Posterior cingulate gyrus (tissue), 11 donors: ENCODE data around the gene SF1.

Experiments used
- DNase-seq, 10 donors: peaks; one replicate each; pipeline versions ENCODE4 v3.0.0 to v3.0.0-alpha.2; 2020 to 2021; ENCODE audit warnings: mixed read lengths in 3 of 10
- intact Hi-C: fragments of 100-400 bp; cut with DNase I; formaldehyde crosslinking; loops from one replicate; pipeline ENCODE4 v1.15.1; 2023

The SF1 gene

DNA sequence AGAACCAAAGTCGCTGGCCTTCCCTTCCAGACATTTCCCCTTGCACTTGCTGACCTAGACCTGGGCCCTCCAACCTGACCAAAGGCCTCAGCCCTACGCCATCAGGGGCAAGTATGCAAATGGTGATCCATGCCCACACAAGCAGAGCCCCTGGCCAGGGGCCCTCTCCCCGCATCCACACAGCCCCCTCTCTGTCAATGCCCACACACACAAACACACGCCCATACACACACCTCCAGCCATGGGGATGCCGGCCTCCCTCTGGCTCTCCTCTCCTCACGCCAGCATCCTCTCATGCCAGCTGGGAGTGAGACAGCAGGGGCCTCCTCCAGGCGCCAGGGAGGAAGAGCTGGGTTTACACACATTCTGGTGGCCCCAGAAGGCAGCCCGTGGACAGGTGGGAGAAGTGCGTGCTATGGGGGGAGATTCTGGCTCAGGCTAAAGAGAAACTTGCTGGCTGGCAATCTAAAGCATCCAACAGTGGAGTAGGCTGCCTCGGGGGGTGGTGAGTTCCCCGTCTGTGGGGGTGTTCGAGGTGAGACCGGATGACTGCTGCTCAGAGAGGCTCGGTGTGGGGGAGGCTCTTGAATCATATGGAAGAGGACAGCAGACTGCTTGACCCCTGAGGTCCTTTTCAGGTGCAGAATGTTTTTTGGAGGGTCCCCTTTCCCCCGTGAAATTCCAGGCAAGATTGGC lies 60.1 kb downstream of the SF1 start:
- DNase-seq = peak in 7 of 10 donors; percentile 35 to 92 (median 58)
- intact Hi-C loops = no loop called here

DNA sequence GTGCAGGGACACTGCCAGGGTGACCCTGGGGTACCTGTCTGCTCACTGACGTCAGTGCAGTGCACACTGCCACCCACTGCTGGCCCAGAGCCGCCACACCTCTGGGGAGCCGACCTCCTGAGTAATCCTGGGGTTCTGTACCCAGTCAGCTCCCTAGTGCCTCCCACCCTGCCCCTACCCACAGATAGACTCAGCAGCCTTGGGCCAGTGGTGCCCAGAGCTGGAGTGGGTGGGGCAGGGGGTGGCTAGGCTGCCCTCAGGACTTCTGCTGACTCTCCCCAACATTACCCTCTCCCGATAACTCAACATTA lies 61.1 kb downstream of the SF1 start:
- peak in 2 of 10 donors; percentile 55 to 61 for DNase-seq
- intact Hi-C loops = no loop called here

DNA sequence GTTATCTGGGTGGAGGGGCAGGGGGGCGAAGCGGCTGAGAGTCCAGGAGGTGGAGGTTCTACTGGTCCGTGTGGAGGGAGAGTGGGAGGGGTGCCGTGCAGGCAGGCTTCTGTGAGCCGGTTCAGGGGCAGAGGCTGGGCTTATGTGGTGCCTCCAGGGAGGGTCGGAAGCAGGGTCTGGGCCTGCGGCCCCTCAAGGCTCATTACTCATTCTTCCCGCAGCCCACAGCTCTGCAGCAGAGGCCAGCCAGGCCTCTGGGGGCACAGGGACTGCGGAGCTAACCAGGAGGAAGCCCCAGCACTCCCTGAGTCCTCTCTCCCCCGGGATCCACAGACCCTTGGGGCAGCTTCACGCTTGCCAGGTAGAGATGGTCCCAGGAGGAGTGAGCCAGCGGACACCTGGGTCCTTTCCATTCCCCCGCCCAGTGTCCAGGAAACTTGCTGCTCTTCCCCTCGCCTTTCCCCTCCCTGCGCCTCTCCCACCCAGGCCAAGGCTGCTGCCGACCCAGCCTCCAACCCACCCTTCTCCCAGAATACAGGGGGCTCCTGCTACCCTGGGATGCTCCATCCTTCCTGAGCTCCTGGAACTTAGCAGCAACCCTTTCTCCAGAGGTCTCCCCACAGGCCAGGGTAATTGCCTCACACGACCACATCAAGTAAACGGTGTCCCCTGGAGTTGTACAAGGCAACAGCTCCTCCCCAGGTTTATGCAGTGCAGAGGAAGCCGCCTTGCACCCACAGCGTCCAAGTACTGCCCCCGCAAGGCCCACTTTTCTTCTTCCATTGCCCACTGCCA lies 61.7 kb downstream of the SF1 start:
- DNase-seq = peak in 2 of 10 donors; percentile 77 to 81

DNA sequence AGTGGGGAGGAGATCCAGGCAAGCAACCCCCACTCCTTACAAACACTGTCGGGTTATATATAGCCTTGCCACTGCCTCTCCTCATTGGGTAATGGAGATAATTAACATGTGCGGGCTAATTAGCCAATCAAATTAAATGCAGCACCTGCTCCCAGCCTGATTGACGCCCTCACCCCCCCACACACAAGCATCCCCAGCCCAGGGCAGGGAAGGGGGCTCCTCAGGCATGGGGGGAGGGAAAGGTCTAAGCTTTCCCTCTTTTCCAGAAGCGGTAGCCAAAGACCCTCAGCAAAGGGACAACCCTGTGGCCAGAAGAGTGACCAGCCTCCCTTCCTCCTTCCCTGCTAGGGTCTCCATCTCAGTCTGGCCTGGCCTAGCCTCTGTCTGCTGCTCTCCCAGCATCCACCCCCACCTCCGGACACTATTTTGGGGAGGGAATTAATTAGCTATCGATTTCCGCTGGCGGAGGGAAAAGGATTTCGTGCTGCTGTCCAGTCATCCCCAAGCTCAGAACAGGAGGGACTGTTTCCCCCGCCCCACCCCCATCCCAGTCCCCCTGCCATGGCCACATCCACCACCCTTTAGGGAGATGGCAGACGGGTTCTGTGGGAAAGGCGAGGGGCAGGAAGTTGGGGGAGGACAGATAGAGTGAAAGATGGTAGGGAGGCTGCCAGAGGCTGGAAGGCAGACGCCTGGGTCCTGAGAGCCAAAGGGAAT lies 62.4 kb downstream of the SF1 start:
- DNase-seq = peak in 1 of 10 donors; percentile 44
- intact Hi-C loops = no loop called here

More for the DNA sequence above, 61.7 kb downstream of the SF1 start:
- intact Hi-C loops = no loop called here

DNA sequence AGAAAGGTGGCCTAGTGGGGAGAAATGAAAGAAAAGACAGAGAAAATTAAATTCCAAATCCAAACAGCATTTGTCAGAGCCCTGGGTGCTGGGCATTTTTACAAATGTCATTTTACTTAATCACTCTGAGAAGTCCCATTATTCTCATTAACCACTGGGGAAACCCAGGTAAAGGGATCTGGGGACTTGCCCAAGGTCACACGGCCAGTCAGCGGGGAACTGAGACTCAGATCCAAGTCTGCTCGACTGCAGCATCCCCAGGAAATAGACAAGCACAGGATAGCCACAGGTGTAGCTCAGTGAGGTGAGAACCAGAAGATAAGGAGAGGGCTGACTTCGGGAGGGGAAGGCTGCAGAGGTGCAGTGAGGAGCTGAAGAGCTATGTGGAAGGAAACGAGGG lies 63.2 kb downstream of the SF1 start:
- DNase-seq = no peak

DNA sequence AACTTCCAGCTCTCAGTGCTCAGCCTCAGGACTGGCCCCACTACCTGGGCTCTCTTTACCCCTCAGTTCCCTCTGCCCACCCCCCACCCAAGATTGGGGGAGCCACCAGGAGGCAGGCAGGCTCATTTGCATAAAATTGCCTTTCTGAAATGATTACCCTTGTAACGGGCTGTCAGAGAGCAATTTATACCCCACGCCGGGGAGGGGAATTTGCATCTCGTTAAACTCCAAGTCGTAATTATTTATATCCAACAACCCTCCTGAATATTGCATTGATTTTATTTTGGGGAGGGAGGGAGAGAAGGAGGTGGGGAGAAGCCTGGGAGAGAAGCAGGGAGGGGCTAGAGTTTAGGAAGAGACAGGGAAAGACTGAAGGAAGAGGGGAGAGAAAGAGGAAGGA lies 63.7 kb downstream of the SF1 start:
- no peak for DNase-seq
- intact Hi-C loops = no loop called here

More for the DNA sequence above, 63.2 kb downstream of the SF1 start:
- intact Hi-C loops = no loop called here
